HUES64 (cell line): Measurements from ENCODE around the gene ZNF143.

Experiments used
- H3K27ac ChIP-seq: 2 replicates; pipeline ENCODE4 v1.7.0; 2013; ENCODE audit warnings: low read depth, low read length, inconsistent platforms
- H3K27me3 ChIP-seq: 2 replicates; pipeline ENCODE4 v1.6.1; 2013; ENCODE audit warnings: mild to moderate bottlenecking, low read length; ENCODE audit not compliant: insufficient read depth
- H3K36me3 ChIP-seq: 2 replicates; pipeline ENCODE4 v1.6.1; 2013; ENCODE audit warnings: mild to moderate bottlenecking, low read length; ENCODE audit not compliant: insufficient read depth
- H3K4me1 ChIP-seq: 2 replicates; pipeline ENCODE4 v1.6.1; 2013; ENCODE audit warnings: mild to moderate bottlenecking, low read length, moderate library complexity; ENCODE audit not compliant: insufficient read depth
- H3K4me3 ChIP-seq: 2 replicates; pipeline ENCODE4 v1.5.1; 2013; ENCODE audit warnings: mild to moderate bottlenecking, low read length, moderate library complexity
- H3K9ac ChIP-seq: 2 replicates; pipeline ENCODE4 v1.6.1; 2013; ENCODE audit warnings: mild to moderate bottlenecking, low read depth, low read length
- H3K9me3 ChIP-seq: 2 replicates; pipeline ENCODE4 v1.6.1; 2013; ENCODE audit warnings: low read depth, low read length; ENCODE audit not compliant: insufficient read depth
- WGBS: fragments of 150-250, 120-280 bp; methylation state at CpG from one replicate; pipeline ENCODE4 v1.1.7; 2013; ENCODE audit warnings: missing lambda C conversion rate; 5-methylcytosine and 5-hydroxymethylcytosine counted together

Gene ZNF143

DNA sequence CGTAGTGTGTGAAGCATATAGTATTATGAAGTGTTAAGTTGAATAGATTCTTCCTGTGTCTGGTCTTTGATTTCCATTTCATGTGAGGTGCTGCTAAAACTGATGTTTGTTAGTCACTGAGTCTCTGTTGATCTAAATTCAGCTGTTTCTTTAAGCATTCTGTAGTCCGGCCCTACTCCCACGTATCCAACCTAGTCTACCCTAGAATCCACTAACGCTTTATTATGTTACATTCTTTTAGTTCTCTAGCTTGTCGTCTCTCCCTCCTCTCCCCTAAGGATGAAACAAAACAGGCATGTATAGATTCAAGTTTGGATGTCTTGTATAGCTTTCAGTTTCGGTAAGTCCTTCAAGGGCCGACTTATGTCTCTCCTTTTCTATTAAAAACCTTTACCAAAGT is 116.7 kb downstream of the ZNF143 start:
- 84% methylated on average over 7 of the region's 7 CpGs for WGBS

More for the DNA sequence above, 116.7 kb downstream of the ZNF143 start:
- Histone ChIP-seq H3K36me3 (peaks cover 71% of the 10 kb centered on the region), H3K4me3 (peak overlapping the region; percentile 83), H3K4me1 (peaks cover 26% of the 10 kb centered on the region), H3K9me3 (no peaks in the 10 kb centered on the region), H3K27ac (no peak overlapping the region), H3K9ac (peak overlapping the region; percentile 96; the same call in 1 of the 2 replicates), H3K27me3 (no peaks in the 10 kb centered on the region)
